Transverse colon (tissue), 4 donors: ENCODE measurements around the gene WRNIP1. TPM values are rescaled to one million over a fixed set of nuclear protein-coding genes. Genes with fewer than 3 reads are reported as not detected.
A peak's percentile ranks its signal among the peaks of the same experiment; 100 is the strongest.

Source experiments
- DNase-seq: peaks from one replicate; pipeline ENCODE4 v3.0.0-alpha.2; 2019
- H3K27ac ChIP-seq, 4 donors: fragments of 200-600 bp; sonication (generic); 2 replicates each; pipeline ENCODE4 v1.5.1; 2016 to 2018; ENCODE audit warnings: inconsistent platforms in 4 of 4
- H3K27me3 ChIP-seq: fragments of 200-600 bp; sonication (generic); 2 replicates; pipeline ENCODE4 v1.5.1; 2017; ENCODE audit warnings: inconsistent platforms
- H3K36me3 ChIP-seq, 4 donors: fragments of 200-600 bp; sonication (generic); 2 replicates each; pipeline ENCODE4 v1.5.1; 2017 to 2019; ENCODE audit warnings: inconsistent platforms in 4 of 4
- H3K4me1 ChIP-seq, 4 donors: fragments of 200-600 bp; sonication (generic); 2 replicates each; pipeline ENCODE4 v1.5.1; 2017 to 2020; ENCODE audit warnings: inconsistent platforms in 4 of 4
- H3K4me3 ChIP-seq, 4 donors: fragments of 200-600 bp; sonication (generic); 1 replicate in 1 of 4; 2 replicates in 3 of 4; pipeline versions ENCODE4 v1.5.1 to v1.6.1; 2017 to 2019; ENCODE audit warnings: inconsistent platforms in 4 of 4
- H3K9me3 ChIP-seq, 2 donors: fragments of 200-600 bp; sonication (generic); 2 replicates each; pipeline ENCODE4 v1.5.1; 2017 to 2019; ENCODE audit warnings: inconsistent platforms in 2 of 2
- EP300 ChIP-seq: sonication (generic); formaldehyde crosslinking; IDR thresholded peaks from one replicate; pipeline ENCODE4 v1.6.1; 2017; ENCODE audit warnings: antibody characterized with exemption, low read depth
- POLR2A ChIP-seq: fragments of 450-650 bp; IDR thresholded peaks from one replicate; pipeline ENCODE4 v1.6.1; 2016; ENCODE audit warnings: antibody characterized with exemption, mild to moderate bottlenecking, moderate library complexity
- POLR2AphosphoS5 ChIP-seq, 3 donors: sonication (generic); formaldehyde crosslinking; IDR thresholded peaks; one replicate each; pipeline ENCODE4 v1.6.1; 2016; ENCODE audit warnings: antibody characterized with exemption in 3 of 3
- WGBS, 2 donors: methylation state at CpG; one replicate each; pipeline ENCODE4 v1.1.5; 2018; ENCODE audit warnings: low coverage in 1 of 2; 5-methylcytosine and 5-hydroxymethylcytosine counted together
- in situ Hi-C, 4 donors: fragments of 200-750 bp; cut with MboI; loops; one replicate each; pipeline versions ENCODE4 v1.15.0 to v1.15.1; 2017; ENCODE audit warnings: low sequenced_read_pairs in 3 of 4, low pct_ligation_motif_present in 1 of 4, low pct_unique_long_range_greater_than_20kb in 1 of 4
- intact Hi-C: fragments of 100-400 bp; cut with DNase I; formaldehyde crosslinking; loops from one replicate; pipeline ENCODE4 v1.15.1; 2023; ENCODE audit warnings: low total_unique reads
- total RNA-seq, 4 donors: library from RNA; depleted of rRNA; stranded (reverse); fragments of >200 nt; gene quantifications; one replicate each; pipeline ENCODE4 v1.1.0, GENCODE V29; 2016
- TF ChIP-seq, protein P1 (sequence below), 5 experiments: fragments of 200-600 bp in 3 of 5; fragments of 450-650 bp in 2 of 5; sonication (generic) in 3 of 5; IDR thresholded peaks; 1 replicate in 2 of 5; 2 replicates in 3 of 5; pipeline ENCODE4 v1.5.1; 2016 to 2017; ENCODE audit warnings: antibody characterized with exemption in 5 of 5, inconsistent platforms in 3 of 5, mild to moderate bottlenecking in 2 of 5, moderate library complexity in 1 of 5

The WRNIP1 gene
- total RNA-seq, 4 donors from 2014 or later = 58.3 to 105 (median 65.8) TPM

DNA sequence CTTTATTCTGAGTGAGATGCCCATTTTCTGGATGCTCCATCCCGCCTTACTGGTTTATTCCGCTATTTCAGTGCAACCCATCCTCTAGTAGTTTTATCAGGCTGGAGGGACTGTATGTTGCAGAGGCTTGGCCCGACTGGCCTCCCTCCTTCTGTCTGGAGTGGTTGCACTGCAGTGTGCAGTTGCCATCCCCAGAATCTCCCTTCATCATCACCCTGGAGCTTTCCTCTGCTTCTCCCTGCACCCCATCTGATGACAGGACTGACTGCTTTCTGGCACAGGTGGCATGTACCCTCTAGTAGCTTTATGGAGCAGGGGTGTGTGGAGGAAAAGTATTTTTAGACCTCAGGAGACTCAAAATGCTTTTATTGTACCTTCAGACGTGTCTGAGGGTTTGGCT, 21.1 kb downstream of the WRNIP1 start:
- no peak for DNase-seq
- no peak for TF ChIP-seq POLR2AphosphoS5 (IDR thresholded peaks at IDR 0.05)
- TF ChIP-seq, protein P1, sequence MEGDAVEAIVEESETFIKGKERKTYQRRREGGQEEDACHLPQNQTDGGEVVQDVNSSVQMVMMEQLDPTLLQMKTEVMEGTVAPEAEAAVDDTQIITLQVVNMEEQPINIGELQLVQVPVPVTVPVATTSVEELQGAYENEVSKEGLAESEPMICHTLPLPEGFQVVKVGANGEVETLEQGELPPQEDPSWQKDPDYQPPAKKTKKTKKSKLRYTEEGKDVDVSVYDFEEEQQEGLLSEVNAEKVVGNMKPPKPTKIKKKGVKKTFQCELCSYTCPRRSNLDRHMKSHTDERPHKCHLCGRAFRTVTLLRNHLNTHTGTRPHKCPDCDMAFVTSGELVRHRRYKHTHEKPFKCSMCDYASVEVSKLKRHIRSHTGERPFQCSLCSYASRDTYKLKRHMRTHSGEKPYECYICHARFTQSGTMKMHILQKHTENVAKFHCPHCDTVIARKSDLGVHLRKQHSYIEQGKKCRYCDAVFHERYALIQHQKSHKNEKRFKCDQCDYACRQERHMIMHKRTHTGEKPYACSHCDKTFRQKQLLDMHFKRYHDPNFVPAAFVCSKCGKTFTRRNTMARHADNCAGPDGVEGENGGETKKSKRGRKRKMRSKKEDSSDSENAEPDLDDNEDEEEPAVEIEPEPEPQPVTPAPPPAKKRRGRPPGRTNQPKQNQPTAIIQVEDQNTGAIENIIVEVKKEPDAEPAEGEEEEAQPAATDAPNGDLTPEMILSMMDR (IDR thresholded peaks at IDR 0.05) = no peak
- no peak for TF ChIP-seq EP300
- TF ChIP-seq POLR2A = no peak
- in situ Hi-C loops = loop anchor here in 2 of 4 donors (10.0 kb wide), 2 partner anchors 139 to 149 kb away; no protein-coding TSS in a partner anchor

DNA sequence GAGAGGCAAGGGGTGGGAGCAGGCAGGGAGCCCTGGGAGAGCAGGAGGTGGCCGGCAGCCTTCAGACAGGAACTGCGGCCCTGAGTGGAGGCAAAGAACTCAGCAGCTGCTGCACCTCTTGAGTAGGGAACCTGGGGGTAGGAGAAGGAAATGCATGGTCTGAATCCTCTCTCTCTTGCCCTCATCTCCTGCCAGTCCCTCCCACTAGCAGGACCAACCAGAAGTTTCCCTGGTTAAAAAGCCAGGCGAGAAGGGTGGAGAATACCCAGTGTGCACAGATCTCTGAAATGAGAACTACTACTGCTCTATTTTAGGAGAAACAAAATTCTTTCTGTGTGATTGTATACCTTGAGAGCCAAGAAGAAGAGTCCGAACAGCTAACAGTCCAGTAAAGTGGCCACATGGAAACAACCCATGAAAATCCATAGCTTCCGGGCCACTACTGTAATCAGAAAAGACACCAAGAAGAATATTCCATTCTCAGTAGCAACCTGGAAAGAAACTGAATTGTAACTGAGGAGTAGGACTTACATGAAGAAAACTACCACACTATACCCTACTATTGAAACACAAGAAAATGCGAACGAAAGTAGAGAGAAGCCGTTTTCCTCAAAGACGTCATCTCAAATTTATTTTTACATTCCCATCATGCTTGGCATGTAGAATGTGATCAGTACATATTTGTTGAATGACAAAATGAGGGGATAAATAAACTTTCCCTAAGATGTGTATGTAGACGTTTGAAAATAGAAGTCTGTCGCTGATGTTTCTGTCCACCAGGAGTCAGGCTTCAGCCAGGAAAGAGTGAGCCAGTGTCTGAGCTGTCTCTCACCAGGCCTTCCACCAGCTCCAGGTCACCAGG, 25.6 kb downstream of the WRNIP1 start:
- in situ Hi-C loops (loop anchor here in 2 of 4 donors (10.0 kb wide), 2 partner anchors 54 to 144 kb away; partner anchors contain the start of gene SERPINB1 (in 2 of the 2)), intact Hi-C loops (loop anchor here (10.0 kb wide), 1 partner anchor 144 kb away; no protein-coding TSS in a partner anchor)
- Histone ChIP-seq H3K4me1 (peaks cover 9 to 33% (median 14%) of the 10 kb centered on the region in 4 donors), H3K27me3 (no peaks in the 10 kb centered on the region), H3K36me3 (no peaks in the 10 kb centered on the region), H3K9me3 (no peaks in the 10 kb centered on the region), H3K4me3 (no peak overlapping the region), H3K27ac (peak overlapping the region; percentile 71 to 82 (median 75))
- no peak for TF ChIP-seq EP300
- TF ChIP-seq, protein P1 (IDR thresholded peaks at IDR 0.05) = peak; percentile 66 to 91 (median 72)
- WGBS, 2 donors = 35 to 53% methylated on average over 9 to 11 of the region's 11 CpGs
- DNase-seq = peak; percentile 77

More for the DNA sequence above, 21.1 kb downstream of the WRNIP1 start:
- H3K27me3 ChIP-seq = no peaks in the 10 kb centered on the region
- intact Hi-C loops = no loop called here
- WGBS, 2 donors = 61 to 68% methylated on average over 3 to 4 of the region's 4 CpGs
- H3K4me3 ChIP-seq = no peak overlapping the region
- peaks cover 6 to 27% (median 10%) of the 10 kb centered on the region in 4 donors for H3K4me1 ChIP-seq
- no peaks in the 10 kb centered on the region for H3K9me3 ChIP-seq
- peaks cover 0 to 10% (median 0%) of the 10 kb centered on the region in 4 donors for H3K36me3 ChIP-seq
- H3K27ac ChIP-seq = no peak overlapping the region

DNA sequence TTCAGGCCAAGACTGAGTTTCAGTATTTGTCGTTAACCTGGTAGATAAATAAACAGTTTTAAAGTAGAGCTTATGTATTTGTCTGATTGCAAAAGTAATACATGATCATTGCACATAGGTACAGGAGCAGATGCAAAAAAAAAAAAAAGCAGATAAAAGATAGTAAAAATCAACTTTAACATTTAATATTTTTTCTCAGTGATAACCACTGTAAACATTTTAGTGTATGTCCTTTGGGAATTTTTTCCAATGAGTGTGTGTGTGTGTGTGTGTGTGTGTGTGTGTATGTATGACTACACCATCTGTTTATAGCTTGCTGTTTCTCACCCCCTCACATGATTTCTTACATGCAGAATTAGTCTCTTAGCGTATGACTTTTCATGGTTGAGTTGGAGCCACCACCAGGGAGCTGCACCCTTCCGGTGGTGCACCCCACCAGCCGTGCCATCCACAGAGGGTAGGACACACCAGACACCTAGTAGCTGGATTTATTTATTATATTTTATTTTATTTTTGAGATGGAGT, 26.3 kb downstream of the WRNIP1 start:
- Histone ChIP-seq H3K4me3 (no peak overlapping the region), H3K27ac (peak overlapping the region; percentile 43 to 82 (median 72)), H3K4me1 (peaks cover 9 to 33% (median 14%) of the 10 kb centered on the region in 4 donors), H3K36me3 (no peaks in the 10 kb centered on the region), H3K9me3 (no peaks in the 10 kb centered on the region), H3K27me3 (no peaks in the 10 kb centered on the region)
- in situ Hi-C loops (loop anchor here in 2 of 4 donors (10.0 kb wide), 2 partner anchors 53 to 143 kb away; partner anchors contain the start of gene SERPINB1 (in 2 of the 2)), intact Hi-C loops (loop anchor here (10.0 kb wide), 1 partner anchor 143 kb away; no protein-coding TSS in a partner anchor)
- DNase-seq = no peak
- TF ChIP-seq EP300 = no peak
- TF ChIP-seq POLR2AphosphoS5 (IDR thresholded peaks at IDR 0.05) = no peak
- TF ChIP-seq, protein P1 (IDR thresholded peaks at IDR 0.05) = no peak
- no peak for TF ChIP-seq POLR2A
- WGBS, 2 donors = 57 to 60% methylated on average over 3 to 4 of the region's 4 CpGs
